HEK293T (cell line): ENCODE data around the gene USP33.
"Not testable (repeated sequence)": the region's sequence is repeated elsewhere in the genome, so short reads cannot be mapped to it uniquely, and the experiment has no call there.

Experiments used
- CTCF ChIA-PET: fragments of 350-600 bp; formaldehyde crosslinking; extraction: SDS; loops from one replicate; lab custom pipeline; 2021; ENCODE audit warnings: antibody characterized with exemption, inconsistent platforms; lab: Yijun Ruan, JAX
- POLR2A ChIA-PET: fragments of 350-600 bp; formaldehyde crosslinking; extraction: SDS; loops from one replicate; lab custom pipeline; 2020; ENCODE audit warnings: antibody characterized with exemption, inconsistent platforms; lab: Yijun Ruan, JAX
- DNase-seq: peaks from one replicate; pipeline ENCODE4 v3.0.0; 2012; ENCODE audit warnings: mixed read lengths; ENCODE audit errors: extremely low spot score
- ARNT ChIP-seq: fragments of 450-650 bp; IDR thresholded peaks from 2 replicates; pipeline ENCODE4 v1.6.1; 2017; ENCODE audit warnings: mild to moderate bottlenecking
- BHLHE40 ChIP-seq: fragments of 450-650 bp; IDR thresholded peaks from 2 replicates; pipeline ENCODE4 v1.6.1; 2016; ENCODE audit warnings: mild to moderate bottlenecking, moderate library complexity, borderline replicate concordance
- CTBP1 ChIP-seq: fragments of 450-650 bp; IDR thresholded peaks from 2 replicates; pipeline ENCODE4 v1.6.1; 2016; ENCODE audit warnings: borderline replicate concordance
- ELF4 ChIP-seq: fragments of 450-650 bp; IDR thresholded peaks from 2 replicates; pipeline ENCODE4 v1.6.1; 2017; ENCODE audit warnings: antibody characterized with exemption
- FOXA1 ChIP-seq: fragments of 450-650 bp; IDR thresholded peaks from 2 replicates; pipeline ENCODE4 v1.6.1; 2016; ENCODE audit warnings: mild to moderate bottlenecking
- FOXK2 ChIP-seq: fragments of 450-650 bp; IDR thresholded peaks from 2 replicates; pipeline ENCODE4 v1.6.1; 2016; ENCODE audit warnings: mild to moderate bottlenecking
- FOXM1 ChIP-seq: fragments of 450-650 bp; IDR thresholded peaks from 2 replicates; pipeline ENCODE4 v1.6.1; 2017; ENCODE audit warnings: mild to moderate bottlenecking, borderline replicate concordance
- HDGF ChIP-seq: fragments of 450-650 bp; IDR thresholded peaks from 2 replicates; pipeline ENCODE4 v1.6.1; 2017; ENCODE audit warnings: antibody characterized with exemption, borderline replicate concordance
- L3MBTL2 ChIP-seq: fragments of 450-650 bp; conservative IDR thresholded peaks from 2 replicates; pipeline ENCODE4 v1.6.1; 2016; ENCODE audit warnings: mild to moderate bottlenecking
- LEF1 ChIP-seq: fragments of 450-650 bp; IDR thresholded peaks from 2 replicates; pipeline ENCODE4 v1.6.1; 2017; ENCODE audit warnings: mild to moderate bottlenecking, borderline replicate concordance
- NFRKB ChIP-seq: fragments of 450-650 bp; IDR thresholded peaks from 2 replicates; pipeline ENCODE4 v1.6.1; 2016; ENCODE audit warnings: mild to moderate bottlenecking, moderate library complexity
- PKNOX1 ChIP-seq: fragments of 450-650 bp; IDR thresholded peaks from 2 replicates; pipeline ENCODE4 v1.6.1; 2016
- SP1 ChIP-seq: fragments of 450-650 bp; IDR thresholded peaks from 2 replicates; pipeline ENCODE4 v1.6.1; 2017
- SUZ12 ChIP-seq: fragments of 450-650 bp; IDR thresholded peaks from 2 replicates; pipeline ENCODE4 v1.6.1; 2016; ENCODE audit warnings: mild to moderate bottlenecking
- TARDBP ChIP-seq: fragments of 450-650 bp; IDR thresholded peaks from 2 replicates; pipeline ENCODE4 v1.6.1; 2016
- ZNF384 ChIP-seq: fragments of 450-650 bp; IDR thresholded peaks from 2 replicates; pipeline ENCODE4 v1.6.1; 2016

Gene USP33

GRCh38 chr1:77759071-77760028 lies at the start of gene USP33:
Gene USP33 (minus strand): TSS chr1:77759852. CDS start chr1:77741697, 18,155 bp downstream.
- peak; percentile 99 for DNase-seq
- no peak for TF ChIP-seq BHLHE40
- ChIA-PET POLR2A (interaction anchor here (0.6 to 0.9 kb wide), 3 partner anchors 20 to 77 kb away, joined by 3 read pairs; partner anchors contain the start of genes MIGA1 and ZZZ3), CTCF (no interaction called here)

GRCh38 chr1:77803371-77803770 lies 43.7 kb upstream of the USP33 start:
- POLR2A ChIA-PET: no interaction called here
- CTCF ChIA-PET: no interaction called here
- DNase-seq: no peak
- TF ChIP-seq SP1 (no peak), BHLHE40 (no peak), L3MBTL2 (no peak), NFRKB (no peak), TARDBP (no peak), PKNOX1 (no peak), LEF1 (no peak), FOXK2 (no peak), CTBP1 (no peak), ELF4 (no peak), FOXM1 (no peak), ARNT (no peak), FOXA1 (no peak), ZNF384 (no peak), SUZ12 (no peak), HDGF (no peak)

- ChIA-PET CTCF (no interaction called here), POLR2A (no interaction called here)
- no peak for DNase-seq
- TF ChIP-seq PKNOX1: no peak
These were observed 42.4 kb upstream of the USP33 start for GRCh38 chr1:77802026-77802425.

GRCh38 chr1:77797991-77798390 lies 38.3 kb upstream of the USP33 start:
- ChIA-PET CTCF (no interaction called here), POLR2A (no interaction called here)
- TF ChIP-seq TARDBP: no peak
- TF ChIP-seq FOXM1: no peak
- TF ChIP-seq ELF4: no peak
- TF ChIP-seq PKNOX1: no peak
- no peak for TF ChIP-seq HDGF
- no peak for TF ChIP-seq ARNT
- no peak for TF ChIP-seq LEF1
- no peak for TF ChIP-seq L3MBTL2
- TF ChIP-seq FOXK2: no peak
- TF ChIP-seq SUZ12: no peak
- DNase-seq: no peak

- ChIA-PET POLR2A (interaction anchor here (0.6 kb wide), 1 partner anchor 17 kb away, joined by 3 read pairs; no protein-coding TSS in a partner anchor), CTCF (no interaction called here)
- no peak for DNase-seq
- TF ChIP-seq SUZ12: no peak
- no peak for TF ChIP-seq ZNF384
- TF ChIP-seq FOXK2: no peak
- TF ChIP-seq ARNT: no peak
- no peak for TF ChIP-seq NFRKB
- TF ChIP-seq FOXA1: no peak
- TF ChIP-seq L3MBTL2: no peak
- TF ChIP-seq CTBP1: no peak
- TF ChIP-seq PKNOX1: no peak
- TF ChIP-seq BHLHE40: no peak
- TF ChIP-seq SP1: no peak
- no peak for TF ChIP-seq TARDBP
These were observed 37.2 kb upstream of the USP33 start for GRCh38 chr1:77796695-77797405.

- no peak for DNase-seq
- POLR2A ChIA-PET: no interaction called here
- no peak for TF ChIP-seq FOXA1
- no peak for TF ChIP-seq NFRKB
- TF ChIP-seq SUZ12: no peak
- TF ChIP-seq ZNF384: no peak
- TF ChIP-seq FOXK2: no peak
- no peak for TF ChIP-seq LEF1
- TF ChIP-seq BHLHE40: no peak
- TF ChIP-seq ARNT: no peak
- TF ChIP-seq TARDBP: no peak
- CTCF ChIA-PET: no interaction called here
These were observed 34.9 kb upstream of the USP33 start for GRCh38 chr1:77794550-77794949.

GRCh38 chr1:77786093-77786741 lies 26.6 kb upstream of the USP33 start:
- DNase-seq, CTCF ChIA-PET, POLR2A ChIA-PET: not testable (repeated sequence)
